Fibroblast of lung (primary cell): ENCODE measurements around the gene KCNJ13. TPM values are rescaled to one million over a fixed set of nuclear protein-coding genes. Genes with fewer than 3 reads are reported as not detected.

Experiments used
- DNase-seq, 2 donors: peaks; one replicate each; pipeline versions ENCODE4 v3.0.0 to v3.0.0-alpha.2; 2010; ENCODE audit warnings: low read depth in 2 of 2
- H2AFZ ChIP-seq: 2 replicates; pipeline ENCODE4 v1.5.1; 2012; ENCODE audit warnings: low read length, control low read depth, inconsistent platforms
- H3K27ac ChIP-seq: 2 replicates; pipeline ENCODE4 v1.5.1; 2011; ENCODE audit warnings: low read length, control low read depth; ENCODE audit not compliant: insufficient read depth
- H3K27me3 ChIP-seq: 2 replicates; pipeline ENCODE4 v1.5.1; 2011; ENCODE audit warnings: mild to moderate bottlenecking, low read length; ENCODE audit not compliant: control insufficient read depth, insufficient read depth
- H3K36me3 ChIP-seq: 2 replicates; pipeline ENCODE4 v1.5.1; 2011; ENCODE audit warnings: low read length; ENCODE audit not compliant: control insufficient read depth, insufficient read depth
- H3K4me1 ChIP-seq: 2 replicates; pipeline ENCODE4 v1.5.1; 2011; ENCODE audit warnings: low read length; ENCODE audit not compliant: control insufficient read depth, insufficient read depth; ENCODE audit errors: extremely low read depth
- H3K4me2 ChIP-seq: 2 replicates; pipeline ENCODE4 v1.5.1; 2011; ENCODE audit warnings: low read length, control low read depth; ENCODE audit not compliant: insufficient read depth; ENCODE audit errors: extremely low read depth
- H3K4me3 ChIP-seq, 4 experiments: fragments of 200-600 bp in 1 of 4; sonication (generic) in 1 of 4; replicated peaks in 1 of 4; 2 replicates each; pipeline ENCODE4 v1.5.1; 2011 to 2016; ENCODE audit warnings: low read length in 4 of 4, low read depth in 3 of 4, mild to moderate bottlenecking in 3 of 4, control low read depth in 2 of 4, inconsistent platforms in 1 of 4, mixed read lengths in 1 of 4; ENCODE audit not compliant: insufficient read depth in 1 of 4; ENCODE audit errors: control extremely low read depth in 1 of 4
- H3K79me2 ChIP-seq: 2 replicates; pipeline ENCODE4 v1.5.1; 2012; ENCODE audit warnings: mild to moderate bottlenecking, low read length, inconsistent platforms; ENCODE audit not compliant: control insufficient read depth, insufficient read depth
- H3K9ac ChIP-seq: 2 replicates; pipeline ENCODE4 v1.5.1; 2011; ENCODE audit warnings: mild to moderate bottlenecking, low read length, control low read depth; ENCODE audit not compliant: insufficient read depth
- H3K9me3 ChIP-seq: 2 replicates; pipeline ENCODE4 v1.5.1; 2012; ENCODE audit warnings: low read depth, low read length; ENCODE audit not compliant: control insufficient read depth, insufficient read depth
- H4K20me1 ChIP-seq: 2 replicates; pipeline ENCODE4 v1.5.1; 2011; ENCODE audit warnings: low read length; ENCODE audit not compliant: control insufficient read depth, insufficient read depth; ENCODE audit errors: extremely low read depth
- CTCF ChIP-seq, 2 donors: IDR thresholded peaks in 1 of 2; conservative IDR thresholded peaks in 1 of 2; 1 replicate in 1 of 2; 2 replicates in 1 of 2; pipeline ENCODE4 v1.5.1; 2011 to 2012; ENCODE audit warnings: low read length in 2 of 2, control low read depth in 1 of 2, inconsistent platforms in 1 of 2, low read depth in 1 of 2, mild to moderate bottlenecking in 1 of 2
- EZH2 ChIP-seq: IDR thresholded peaks from 2 replicates; pipeline ENCODE4 v1.5.1; 2012; ENCODE audit warnings: low read length, control low read depth, mild to moderate bottlenecking; ENCODE audit errors: missing control alignments
- polyA plus RNA-seq, 2 donors: library from polyadenylated mRNA; depleted of rRNA in 1 of 2; stranded (reverse) in 1 of 2; unstranded in 1 of 2; fragments of >200 nt; gene quantifications; 2 replicates each; pipeline ENCODE4 v1.2.1, GENCODE V29; 2011 to 2012; ENCODE audit warnings: missing spikeins in 1 of 2
- total RNA-seq: library from RNA; depleted of rRNA; stranded (reverse); fragments of >200 nt; gene quantifications from 2 replicates; pipeline ENCODE4 v1.2.1, GENCODE V29; 2014

KCNJ13 gene
- total and polyA plus RNA-seq, 2 donors (not counting 1 experiment from before 2014, with no cell fraction given), result not detected

GRCh38 chr2:232772531-232772930, 3.8 kb downstream of the KCNJ13 start:
- Histone ChIP-seq H3K27me3 (no peaks in the 10 kb centered on the region), H3K79me2 (no peaks in the 10 kb centered on the region), H3K36me3 (peaks cover 9% of the 10 kb centered on the region), H3K4me3 (no peak overlapping the region), H2AFZ (no peak overlapping the region), H3K27ac (no peak overlapping the region), H3K9me3 (no peaks in the 10 kb centered on the region), H3K4me2 (no peak overlapping the region), H3K4me1 (no peaks in the 10 kb centered on the region), H4K20me1 (no peaks in the 10 kb centered on the region), H3K9ac (no peak overlapping the region)
- no peak for TF ChIP-seq CTCF (conservative IDR thresholded peaks at IDR 0.05 in 1 of 2, IDR thresholded peaks at IDR 0.05 in 1 of 2; ENCODE audit: low read depth in 1 of 2, low read length in 2 of 2)
- TF ChIP-seq EZH2, result no peak
- DNase-seq, result no peak

GRCh38 chr2:232771870-232772269, 4.5 kb downstream of the KCNJ13 start:
- H3K9me3 ChIP-seq, result no peaks in the 10 kb centered on the region
- DNase-seq, result no peak
- peaks cover 9% of the 10 kb centered on the region for H3K36me3 ChIP-seq

GRCh38 chr2:232770207-232770606, 6.2 kb downstream of the KCNJ13 start:
- Histone ChIP-seq H2AFZ (no peak overlapping the region), H3K9me3 (no peaks in the 10 kb centered on the region), H3K4me2 (no peak overlapping the region), H3K9ac (no peak overlapping the region), H3K4me1 (no peaks in the 10 kb centered on the region), H3K79me2 (no peaks in the 10 kb centered on the region), H3K27ac (no peak overlapping the region), H3K36me3 (peaks cover 9% of the 10 kb centered on the region), H3K4me3 (no peak overlapping the region), H3K27me3 (no peaks in the 10 kb centered on the region), H4K20me1 (no peaks in the 10 kb centered on the region)
- DNase-seq, result peak in 1 of 2 donors; percentile 17
- no peak for TF ChIP-seq CTCF (conservative IDR thresholded peaks at IDR 0.05 in 1 of 2, IDR thresholded peaks at IDR 0.05 in 1 of 2; ENCODE audit: low read depth in 1 of 2, low read length in 2 of 2)
- TF ChIP-seq EZH2, result no peak

More at GRCh38 chr2:232771870-232772269, 4.5 kb downstream of the KCNJ13 start:
- no peak overlapping the region for H3K4me3 ChIP-seq
- TF ChIP-seq EZH2 (no peak), CTCF (conservative IDR thresholded peaks at IDR 0.05 in 1 of 2, IDR thresholded peaks at IDR 0.05 in 1 of 2; ENCODE audit: low read depth in 1 of 2, low read length in 2 of 2) (no peak)
- no peaks in the 10 kb centered on the region for H3K79me2 ChIP-seq
- H3K4me1 ChIP-seq, result no peaks in the 10 kb centered on the region
- H3K27ac ChIP-seq, result no peak overlapping the region
- no peak overlapping the region for H3K4me2 ChIP-seq
- H3K27me3 ChIP-seq, result no peaks in the 10 kb centered on the region
- H4K20me1 ChIP-seq, result no peaks in the 10 kb centered on the region
- no peak overlapping the region for H3K9ac ChIP-seq
- H2AFZ ChIP-seq, result no peak overlapping the region
